Dermis microvascular lymphatic vessel endothelial cell (primary cell): Measurements from ENCODE around the gene KLF15. TPM values are rescaled to one million over a fixed set of nuclear protein-coding genes. Genes with fewer than 3 reads are reported as not detected.

Experiments used
- DNase-seq, 2 donors: peaks; one replicate each; pipeline versions ENCODE4 v3.0.0 to v3.0.0-alpha.2; 2010; ENCODE audit warnings: low read depth in 2 of 2
- total RNA-seq: library from RNA; depleted of rRNA; stranded (reverse); fragments of >200 nt; gene quantifications from 2 replicates; pipeline ENCODE4 v1.2.1, GENCODE V29; 2014

The KLF15 gene
- total RNA-seq, 1 donor from 2014 or later, result 1.7 TPM

DNA sequence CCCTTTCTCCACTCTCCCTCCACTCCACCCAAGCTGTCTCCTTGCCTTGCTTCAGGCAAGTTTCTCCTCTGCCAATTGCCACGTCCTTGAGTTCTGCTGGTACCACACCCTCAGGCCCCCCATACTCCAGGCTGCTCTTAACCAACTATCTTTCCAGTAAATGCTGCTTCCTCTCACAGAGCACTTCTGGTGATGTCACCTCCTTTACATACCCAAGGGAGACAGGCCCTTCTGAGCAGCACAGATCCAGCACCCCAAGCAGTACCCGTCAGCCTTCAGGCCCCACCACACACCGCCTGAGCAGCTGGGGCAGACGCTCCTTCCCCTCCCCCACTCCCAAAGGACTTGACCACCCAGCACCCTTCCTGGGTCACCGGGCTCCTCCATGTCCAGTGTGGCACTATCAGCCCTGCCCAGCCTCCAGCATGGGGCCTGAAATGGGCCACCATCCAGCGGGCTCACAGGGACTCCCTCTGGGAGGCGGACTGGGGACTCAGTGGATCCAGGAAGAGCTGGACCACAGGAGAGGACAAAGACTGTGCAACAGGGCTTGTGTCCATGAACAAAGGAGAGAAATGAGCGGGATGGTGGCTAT lies 50.2 kb downstream of the KLF15 start:
- no peak for DNase-seq

DNA sequence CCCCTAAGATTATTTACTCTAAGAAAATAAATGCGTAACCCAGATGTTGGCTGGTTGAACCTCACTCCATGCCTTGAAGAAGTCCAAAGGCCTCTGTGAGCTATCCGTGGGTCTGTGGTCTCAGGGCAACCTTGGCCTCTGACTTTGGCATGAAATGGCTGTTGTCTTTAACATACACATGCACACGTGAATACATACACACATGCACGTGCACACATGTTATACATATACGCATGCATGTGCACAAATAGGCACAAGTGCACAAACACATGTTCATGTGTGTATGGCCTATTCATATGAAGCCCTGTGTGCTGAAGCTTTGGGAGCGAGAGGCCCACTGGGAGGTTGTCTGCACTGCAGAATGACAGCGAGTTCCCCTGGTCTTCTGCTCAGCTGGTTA lies 50.8 kb downstream of the KLF15 start:
- no peak for DNase-seq

DNA sequence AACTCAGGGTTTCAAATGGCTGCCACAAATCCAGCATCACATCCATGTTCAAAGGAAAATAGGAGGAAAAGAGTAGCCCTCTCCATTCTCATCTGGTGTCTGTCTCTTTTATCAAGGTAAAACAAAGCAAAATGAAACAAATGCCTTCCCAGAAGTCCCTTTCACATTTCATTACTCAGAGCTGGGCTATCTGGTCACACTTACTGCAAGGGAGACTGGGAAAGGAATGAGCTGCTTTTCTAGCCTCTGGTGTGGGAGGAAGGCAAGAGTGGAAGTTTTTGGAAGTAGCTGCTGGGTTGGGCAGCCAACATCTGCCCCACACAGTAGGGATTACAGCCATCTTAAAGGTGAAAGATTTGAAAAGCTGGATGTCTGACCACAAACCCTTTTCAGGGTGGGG lies 51.8 kb downstream of the KLF15 start:
- DNase-seq, result no peak

DNA sequence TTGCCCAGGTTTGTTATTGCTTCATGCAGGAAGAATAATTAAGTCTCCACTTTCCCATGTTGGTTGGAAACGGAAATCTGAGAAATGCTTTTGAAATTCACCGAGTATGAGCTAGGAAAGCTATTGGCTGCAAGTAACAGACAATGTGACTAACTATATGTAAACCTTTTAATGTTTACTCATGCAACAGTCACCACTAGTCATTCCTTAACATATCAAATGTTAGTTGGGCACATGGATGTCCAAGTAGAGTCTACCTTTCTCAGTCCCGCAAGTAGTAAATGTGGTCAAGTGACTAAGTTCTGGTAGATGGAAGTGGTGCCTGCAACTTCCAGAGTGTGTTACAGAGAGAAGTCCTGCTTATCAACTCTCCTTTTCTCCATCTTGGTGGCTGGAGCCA lies 52.5 kb downstream of the KLF15 start:
- DNase-seq, result no peak

DNA sequence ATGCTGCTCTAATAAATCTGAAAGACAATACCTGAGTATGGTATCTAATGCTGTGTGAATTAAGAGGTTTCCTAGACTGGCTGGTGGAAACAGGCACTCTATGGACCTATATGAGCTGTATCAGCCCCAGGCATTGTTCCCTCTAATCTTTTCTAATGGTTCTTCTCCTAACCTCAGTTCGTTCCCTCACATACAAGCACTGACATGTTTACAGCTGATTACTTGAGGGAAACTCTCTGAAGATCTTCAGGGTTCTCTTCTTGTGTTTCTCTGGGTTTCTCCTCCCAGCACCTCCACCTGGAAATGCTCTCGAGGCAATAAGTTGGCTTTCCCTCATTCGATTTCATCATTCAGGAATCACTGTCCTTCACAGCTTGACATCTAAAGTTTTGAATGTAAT lies 52.9 kb downstream of the KLF15 start:
- DNase-seq, result no peak

DNA sequence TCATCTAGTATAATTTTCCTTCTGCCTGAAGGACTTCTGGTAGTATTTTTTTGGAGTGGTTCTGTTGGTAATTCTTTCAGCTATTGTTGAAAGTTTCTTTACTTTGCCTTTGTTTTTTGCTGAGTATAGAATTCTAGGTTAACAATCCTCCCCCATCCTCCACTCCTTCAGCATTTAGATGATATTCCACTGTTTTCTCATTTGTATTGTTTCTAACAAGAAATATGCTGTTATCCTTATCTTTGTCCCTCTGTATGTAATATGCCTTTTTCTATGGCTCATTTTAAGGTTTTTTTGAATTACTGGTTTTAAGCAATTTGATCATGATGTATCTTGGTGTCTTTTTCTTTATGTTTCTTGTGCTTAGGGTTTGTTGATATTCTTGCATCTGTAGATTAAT lies 53.9 kb downstream of the KLF15 start:
- no peak for DNase-seq

DNA sequence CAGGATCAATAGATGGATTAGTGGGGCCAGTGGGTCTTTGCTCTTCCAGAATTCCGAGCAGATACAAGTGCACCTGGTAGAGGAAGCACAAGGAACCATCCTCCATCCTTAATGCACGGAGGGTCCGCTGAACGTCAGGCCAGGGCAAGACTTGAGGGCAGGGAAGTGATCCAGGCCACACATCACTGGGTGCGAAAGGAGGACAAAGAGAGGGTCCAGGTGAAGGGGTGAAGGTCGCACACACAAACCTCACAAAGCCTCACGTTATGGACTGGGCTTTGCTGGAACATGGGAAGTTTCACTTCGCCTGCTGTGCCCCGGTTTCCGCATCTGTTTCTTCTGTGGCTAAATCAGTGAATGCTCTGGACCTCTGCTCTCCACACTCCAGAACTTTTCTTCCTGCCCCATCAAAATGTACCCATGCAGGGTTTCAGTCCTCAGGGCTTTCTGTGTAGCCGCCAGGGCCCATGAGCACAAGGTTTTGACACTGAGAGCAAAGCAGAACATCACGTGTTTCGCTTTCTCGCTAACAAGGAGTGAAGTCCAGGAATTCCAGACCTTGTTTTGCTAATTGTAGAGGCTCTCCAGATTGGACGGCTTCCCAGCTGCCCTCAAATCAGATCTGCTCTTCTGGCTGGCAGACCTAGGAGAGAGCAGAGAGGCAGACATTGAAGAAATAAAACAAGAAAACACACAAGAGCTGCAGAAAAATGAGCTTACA lies 56.3 kb downstream of the KLF15 start:
- no peak for DNase-seq

DNA sequence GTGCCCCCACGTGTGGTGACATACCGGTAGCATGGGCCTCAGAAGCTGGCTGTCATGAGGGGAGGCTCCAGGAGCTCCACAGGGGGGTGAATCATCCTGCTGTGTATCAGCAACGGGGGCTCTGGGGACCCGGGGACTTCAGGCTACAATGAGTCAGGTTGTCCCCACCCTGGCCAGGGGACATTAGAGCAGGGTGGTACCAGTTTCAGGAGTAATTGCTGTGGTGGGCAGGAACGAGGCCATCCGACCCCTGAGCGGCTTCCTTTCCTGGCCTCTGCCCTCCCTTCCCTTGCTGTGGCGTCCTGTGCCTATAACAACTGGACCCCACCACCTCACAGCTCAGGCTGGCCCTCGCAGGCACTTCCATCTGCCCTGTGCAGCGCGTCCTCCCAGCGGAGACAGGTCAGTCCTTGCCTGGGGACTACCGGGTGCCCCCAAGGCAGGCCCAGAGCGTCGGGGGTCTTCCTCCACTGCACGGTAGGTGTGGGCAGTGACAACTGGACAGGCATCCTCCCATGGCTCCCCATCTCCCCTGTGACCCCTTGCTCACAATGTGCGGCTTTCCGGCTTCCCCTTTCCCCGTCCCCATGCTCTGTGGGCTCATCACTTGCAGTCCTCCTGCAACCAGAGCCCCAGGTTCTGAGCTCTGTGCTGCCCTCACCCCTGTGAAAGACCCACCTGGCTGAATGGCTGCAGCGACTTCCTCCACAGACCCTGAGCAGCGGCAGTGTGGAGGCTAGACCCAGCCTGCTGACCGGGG lies 57.0 kb downstream of the KLF15 start:
- DNase-seq, result no peak

DNA sequence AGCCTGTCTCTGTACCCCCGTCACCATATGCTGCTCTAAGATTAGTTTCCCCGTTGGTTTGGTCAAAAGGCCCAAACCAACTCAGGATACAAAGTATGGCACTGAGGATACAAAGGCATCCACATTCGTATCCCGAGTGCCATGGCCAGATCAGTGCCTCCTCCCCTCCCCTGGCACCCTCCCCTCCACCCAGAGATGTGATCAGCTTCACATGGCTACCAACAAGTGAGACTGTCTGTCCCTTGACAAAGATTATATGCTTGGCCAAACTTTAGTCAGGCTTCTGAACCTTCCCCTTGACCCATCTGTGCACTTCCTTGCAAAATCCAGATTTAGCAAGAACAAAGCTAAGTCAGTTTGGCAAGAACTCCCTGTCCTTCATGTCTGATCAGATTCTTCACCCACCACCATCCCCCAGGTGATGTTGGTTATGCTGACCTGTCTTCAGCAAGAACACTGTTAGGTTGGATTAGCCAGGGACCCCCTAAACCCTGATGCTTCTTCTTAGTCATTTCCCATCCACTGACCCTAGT lies 61.7 kb downstream of the KLF15 start:
- no peak for DNase-seq

DNA sequence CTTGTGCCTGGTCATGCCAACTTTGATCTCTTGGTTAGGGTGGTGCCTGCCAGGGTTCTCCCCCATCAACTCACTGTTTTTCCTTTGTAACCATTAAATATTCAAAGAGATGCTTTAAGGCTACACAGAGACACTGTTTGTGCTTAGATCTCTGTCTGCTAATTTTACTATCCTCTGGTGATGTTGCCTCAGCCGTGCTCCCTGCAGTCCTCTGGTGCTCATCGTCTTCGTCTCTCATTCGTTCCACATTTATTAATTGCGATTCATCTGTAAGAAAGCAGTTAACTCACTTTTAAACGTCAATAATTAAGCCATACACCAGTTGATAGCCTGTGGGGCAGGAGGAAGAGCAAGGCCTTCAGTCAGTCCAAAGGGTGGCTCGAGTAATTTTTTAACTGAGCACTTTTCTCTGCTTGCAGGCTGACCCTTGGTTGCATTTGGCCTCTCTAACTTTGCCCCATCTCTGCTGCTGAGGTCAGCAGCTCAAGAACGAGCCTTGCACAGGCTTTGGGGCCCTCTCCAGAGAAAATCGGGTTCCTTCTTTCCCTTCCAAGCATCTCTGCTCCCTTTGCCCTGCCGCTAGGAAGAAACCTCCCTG lies 62.9 kb downstream of the KLF15 start:
- no peak for DNase-seq

DNA sequence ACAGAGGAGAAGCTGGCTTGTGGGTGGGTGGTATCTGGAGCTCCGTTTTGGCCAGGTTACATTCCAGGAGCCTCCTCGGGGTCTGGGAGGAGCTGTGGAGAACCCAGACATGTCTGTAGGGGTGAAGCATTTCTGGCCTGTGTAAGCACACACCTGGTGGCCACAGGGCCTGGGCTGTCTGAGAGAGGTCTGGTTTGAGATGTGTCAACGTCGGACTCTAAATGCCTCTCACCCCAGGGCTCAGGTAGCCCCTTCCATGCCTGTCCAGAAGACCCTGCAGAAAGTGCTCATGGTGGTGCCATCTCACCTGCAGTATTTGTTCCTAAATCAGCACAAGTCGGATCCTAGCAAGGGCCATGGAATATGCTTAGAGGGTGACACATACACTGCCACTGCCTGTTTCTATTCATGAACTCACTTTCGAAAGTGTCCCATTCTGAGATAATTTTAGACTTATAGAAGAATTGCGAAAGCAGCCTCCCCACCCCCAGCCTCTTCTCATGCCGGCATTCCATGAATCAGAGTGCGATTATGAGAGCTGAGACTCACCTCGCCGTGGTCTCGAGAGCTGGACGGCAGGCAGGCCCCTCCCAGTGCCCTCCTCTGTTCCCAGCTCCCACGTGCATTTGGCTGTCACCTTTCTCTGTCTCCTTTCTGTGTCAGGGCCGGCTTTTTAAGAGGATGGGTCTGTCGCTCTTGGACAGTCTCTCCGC lies 63.7 kb downstream of the KLF15 start:
- DNase-seq, result no peak

Other genes with a start within 250 kb of the KLF15 start
- not detected in 2 replicates for gene ALDH1L1, start 176.8 kb downstream of the KLF15 start, total RNA-seq
- gene CFAP100, start 37.5 kb upstream of the KLF15 start, total RNA-seq, result not detected in 2 replicates
- 11.4 and 17.6 TPM in 2 replicates for gene ZXDC, start 118.5 kb upstream of the KLF15 start, total RNA-seq
- gene UROC1, start 160.4 kb upstream of the KLF15 start, total RNA-seq, result not detected in 2 replicates
- gene CHST13, start 166.7 kb upstream of the KLF15 start, total RNA-seq, result not detected in 2 replicates
- not detected in 2 replicates for gene C3orf22, start 201.5 kb upstream of the KLF15 start, total RNA-seq